Neural progenitor cell (in vitro differentiated cells): ENCODE measurements around the gene OR6S1. TPM values are rescaled to one million over a fixed set of nuclear protein-coding genes. Genes with fewer than 3 reads are reported as not detected.

ENCODE experiments used
- DNase-seq: peaks from one replicate; pipeline ENCODE4 v3.0.0-alpha.2; 2016; ENCODE audit warnings: low spot score
- H2AFZ ChIP-seq: fragments of 200-600 bp; sonication (generic); replicated peaks from 2 replicates; pipeline ENCODE4 v1.6.1; 2016; ENCODE audit warnings: antibody characterized with exemption
- H3F3A ChIP-seq: fragments of 200-600 bp; sonication (generic); 2 replicates; pipeline ENCODE4 v1.6.1; 2016; ENCODE audit warnings: antibody characterized with exemption, low read depth
- H3K27ac ChIP-seq: fragments of 200-600 bp; sonication (generic); 2 replicates; pipeline ENCODE4 v1.5.1; 2016; ENCODE audit warnings: mild to moderate bottlenecking
- H3K27me3 ChIP-seq: fragments of 200-600 bp; sonication (generic); 2 replicates; pipeline ENCODE4 v1.6.1; 2016; ENCODE audit warnings: mild to moderate bottlenecking, moderate library complexity
- H3K36me3 ChIP-seq: fragments of 200-600 bp; sonication (generic); 2 replicates; pipeline ENCODE4 v1.5.1; 2016
- H3K4me1 ChIP-seq: fragments of 200-600 bp; sonication (generic); 2 replicates; pipeline ENCODE4 v1.6.1; 2016; ENCODE audit warnings: mixed run types
- H3K4me2 ChIP-seq: fragments of 200-600 bp; sonication (generic); 2 replicates; pipeline ENCODE4 v1.6.1; 2016
- H3K4me3 ChIP-seq: fragments of 200-600 bp; sonication (generic); 2 replicates; pipeline ENCODE4 v1.5.1; 2016
- H3K79me2 ChIP-seq: fragments of 200-600 bp; sonication (generic); 2 replicates; pipeline ENCODE4 v1.6.1; 2016; ENCODE audit warnings: low read depth
- H3K9ac ChIP-seq: fragments of 200-600 bp; sonication (generic); 2 replicates; pipeline ENCODE4 v1.6.1; 2016
- H3K9me3 ChIP-seq: fragments of 200-600 bp; sonication (generic); 2 replicates; pipeline ENCODE4 v1.5.1; 2016; ENCODE audit warnings: low read depth
- H4K20me1 ChIP-seq: fragments of 200-600 bp; sonication (generic); 2 replicates; pipeline ENCODE4 v1.6.1; 2016; ENCODE audit warnings: low read depth
- H3K27ac Mint-ChIP-seq: 3 replicates; pipeline ENCODE4 v1.8.0; 2021; ENCODE audit warnings: mixed read lengths
- H3K27me3 Mint-ChIP-seq: 2 replicates; pipeline ENCODE4 v1.8.0; 2022; ENCODE audit warnings: low read depth, mild to moderate bottlenecking, inconsistent platforms, moderate library complexity, mixed read lengths; ENCODE audit not compliant: insufficient read depth
- H3K36me3 Mint-ChIP-seq: 3 replicates; pipeline ENCODE4 v1.8.0; 2021; ENCODE audit warnings: mixed read lengths
- H3K4me1 Mint-ChIP-seq: 3 replicates; pipeline ENCODE4 v1.8.0; 2021; ENCODE audit warnings: mixed read lengths
- H3K4me3 Mint-ChIP-seq: 3 replicates; pipeline ENCODE4 v1.8.0; 2021; ENCODE audit warnings: mild to moderate bottlenecking, moderate library complexity, mixed read lengths
- H3K9me3 Mint-ChIP-seq: 3 replicates; pipeline ENCODE4 v1.8.0; 2020; ENCODE audit warnings: mixed read lengths
- CTCF ChIP-seq: fragments of 200-600 bp; sonication (generic); IDR thresholded peaks from 2 replicates; pipeline ENCODE4 v1.5.1; 2017; ENCODE audit warnings: antibody characterized with exemption, mild to moderate bottlenecking
- EZH2 ChIP-seq: fragments of 200-600 bp; sonication (generic); IDR thresholded peaks from 2 replicates; pipeline ENCODE4 v1.6.1; 2017; ENCODE audit warnings: antibody characterized with exemption, mild to moderate bottlenecking, moderate library complexity
- EZH2phosphoT487 ChIP-seq: fragments of 200-600 bp; sonication (generic); IDR thresholded peaks from 2 replicates; pipeline ENCODE4 v1.6.1; 2017; ENCODE audit warnings: antibody characterized with exemption
- total RNA-seq: library from RNA; depleted of rRNA; stranded (reverse); fragments of >200 nt; gene quantifications from 2 replicates; pipeline ENCODE4 v1.2.3, GENCODE V29; 2015; ENCODE audit warnings: low replicate concordance

Gene OR6S1
- total RNA-seq, 1 donor from 2014 or later: not detected

- Mint-ChIP-seq H3K27ac (no peak overlapping the region), H3K9me3 (peaks cover 11% of the 10 kb centered on the region), H3K27me3 (peaks cover 64% of the 10 kb centered on the region), H3K4me1 (peaks cover 8% of the 10 kb centered on the region), H3K36me3 (no peaks in the 10 kb centered on the region), H3K4me3 (no peak overlapping the region)
- Histone ChIP-seq H2AFZ (no peak overlapping the region), H3K9ac (no peak overlapping the region), H3K27ac (no peak overlapping the region), H3K36me3 (no peaks in the 10 kb centered on the region), H3K4me1 (no peaks in the 10 kb centered on the region), H3K4me2 (no peak overlapping the region), H3K27me3 (peaks cover 100% of the 10 kb centered on the region), H3K4me3 (no peak overlapping the region), H3F3A (no peaks in the 10 kb centered on the region), H3K9me3 (no peaks in the 10 kb centered on the region), H4K20me1 (peaks cover 3% of the 10 kb centered on the region), H3K79me2 (no peaks in the 10 kb centered on the region)
- no peak for DNase-seq
- TF ChIP-seq EZH2phosphoT487 (no peak), CTCF (no peak), EZH2 (no peak)
Observed at GRCh38 chr14:20656274-20656673, 14.8 kb upstream of the OR6S1 start.

- H3K27ac ChIP-seq: no peak overlapping the region
- no peak for DNase-seq
- no peak overlapping the region for H3K4me2 ChIP-seq
- no peaks in the 10 kb centered on the region for H3K9me3 ChIP-seq
- no peaks in the 10 kb centered on the region for H3F3A ChIP-seq
- no peaks in the 10 kb centered on the region for H3K36me3 ChIP-seq
- no peak overlapping the region for H3K9ac ChIP-seq
- H4K20me1 ChIP-seq: peaks cover 3% of the 10 kb centered on the region
- peaks cover 99% of the 10 kb centered on the region for H3K27me3 ChIP-seq
- no peaks in the 10 kb centered on the region for H3K79me2 ChIP-seq
- Mint-ChIP-seq H3K27me3 (peaks cover 61% of the 10 kb centered on the region), H3K36me3 (no peaks in the 10 kb centered on the region), H3K4me3 (no peak overlapping the region), H3K9me3 (peaks cover 11% of the 10 kb centered on the region), H3K4me1 (peaks cover 8% of the 10 kb centered on the region), H3K27ac (no peak overlapping the region)
- no peak overlapping the region for H2AFZ ChIP-seq
- TF ChIP-seq EZH2phosphoT487 (no peak), EZH2 (no peak), CTCF (no peak)
- no peaks in the 10 kb centered on the region for H3K4me1 ChIP-seq
- H3K4me3 ChIP-seq: no peak overlapping the region
Observed at GRCh38 chr14:20655851-20656250, 14.4 kb upstream of the OR6S1 start.

GRCh38 chr14:20652996-20653975 lies 11.8 kb upstream of the OR6S1 start:
- peak; percentile 85 for DNase-seq
- peak overlapping the region; percentile 64 for H3K4me3 ChIP-seq
- H3K4me1 ChIP-seq: no peaks in the 10 kb centered on the region
- H3K9ac ChIP-seq: no peak overlapping the region
- peaks cover 7% of the 10 kb centered on the region for H3K9me3 Mint-ChIP-seq
- peak overlapping the region; percentile 83 for H3K27ac Mint-ChIP-seq
- no peaks in the 10 kb centered on the region for H3F3A ChIP-seq
- no peaks in the 10 kb centered on the region for H3K9me3 ChIP-seq
- H3K27me3 ChIP-seq: peaks cover 73% of the 10 kb centered on the region
- H3K4me2 ChIP-seq: peak overlapping the region; percentile 81
- no peaks in the 10 kb centered on the region for H3K79me2 ChIP-seq
- H3K4me1 Mint-ChIP-seq: peaks cover 8% of the 10 kb centered on the region
- no peaks in the 10 kb centered on the region for H3K36me3 ChIP-seq
- H3K36me3 Mint-ChIP-seq: no peaks in the 10 kb centered on the region
- H3K27ac ChIP-seq: no peak overlapping the region
- H3K27me3 Mint-ChIP-seq: peaks cover 51% of the 10 kb centered on the region
- TF ChIP-seq EZH2phosphoT487: no peak
- no peak for TF ChIP-seq EZH2
- TF ChIP-seq CTCF: no peak
- peak overlapping the region; percentile 88 for H3K4me3 Mint-ChIP-seq
- H4K20me1 ChIP-seq: peaks cover 3% of the 10 kb centered on the region
- peak overlapping the region; percentile 71 for H2AFZ ChIP-seq
